HG02642 (cell line): ENCODE measurements around the gene IQCK.

Source experiments
- ATAC-seq: cut with Tn5 transposase; IDR thresholded peaks from one replicate; pipeline ENCODE4 v1.9.1; 2021; ENCODE audit warnings: mild to moderate bottlenecking; ENCODE audit not compliant: unreplicated experiment, poor library complexity

Gene IQCK

GRCh38 chr16:19898166-19898565, 180.1 kb downstream of the IQCK start:
- no peak for ATAC-seq

DNA sequence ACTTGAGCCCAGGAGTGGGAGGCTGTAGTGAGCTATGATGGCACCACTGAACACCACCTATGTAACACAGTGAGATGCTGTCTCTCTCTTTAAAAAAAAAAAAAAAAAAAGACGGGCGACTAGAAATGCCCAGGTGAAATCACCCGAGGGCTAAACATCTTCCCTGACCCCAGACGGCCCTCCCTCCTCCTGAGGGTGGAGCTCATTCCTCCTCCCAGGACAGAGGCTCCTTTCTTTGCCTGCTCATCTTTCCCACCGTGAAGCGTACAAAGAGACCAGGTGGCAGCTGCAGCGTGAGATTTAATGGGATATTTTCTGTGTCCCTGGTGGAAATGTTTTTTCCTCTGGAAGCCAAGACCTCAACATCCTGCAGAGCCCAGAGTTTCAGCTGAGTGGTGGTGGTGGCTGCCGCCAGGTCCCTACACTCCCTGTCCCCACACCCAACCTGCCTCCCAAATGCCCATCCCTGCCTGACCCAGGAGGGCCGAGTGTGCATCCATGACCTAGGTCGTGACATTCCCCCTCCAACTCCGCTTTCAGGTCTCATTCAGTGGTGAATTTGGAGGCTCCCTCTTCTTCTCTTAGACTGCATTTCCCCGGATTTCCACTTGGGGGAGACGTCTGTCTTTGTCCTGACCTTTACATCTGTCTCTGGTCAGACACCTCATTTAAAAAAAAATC, 181.0 kb downstream of the IQCK start:
- no peak for ATAC-seq

- ATAC-seq, result no peak
Measured at GRCh38 chr16:19899605-19899955, 181.5 kb downstream of the IQCK start.

GRCh38 chr16:19901164-19901563, 183.1 kb downstream of the IQCK start:
- no peak for ATAC-seq

GRCh38 chr16:19907161-19907992, 189.3 kb downstream of the IQCK start:
- ATAC-seq, result peak; percentile 72
